Stimulated activated CD8-positive, alpha-beta memory T cell treated with anti-CD3 and anti-CD28 coated beads, Interleukin-2, amount 100 ng/mL, for 1 hour (primary cell): ENCODE measurements around the gene ATOH7.
"Not testable (repeated sequence)": the region's sequence is repeated elsewhere in the genome, so short reads cannot be mapped to it uniquely, and the experiment has no call there.

Experiments used
- DNase-seq, 2 donors: peaks; one replicate each; pipeline ENCODE4 v3.0.0-alpha.2; 2020; ENCODE audit warnings: low read depth in 2 of 2

ATOH7 gene

GRCh38 chr10:68231817-68232251, at the start of gene ATOH7:
TSS of gene ATOH7 (minus strand) at chr10:68232113. CDS start at chr10:68231677, 436 bp downstream.
- no peak for DNase-seq

GRCh38 chr10:68280758-68281157, 48.8 kb upstream of the ATOH7 start:
- no peak for DNase-seq

GRCh38 chr10:68278906-68279753, 47.2 kb upstream of the ATOH7 start:
- not testable (repeated sequence) for DNase-seq

- DNase-seq = not testable (repeated sequence)
These were observed 45.9 kb upstream of the ATOH7 start for GRCh38 chr10:68277814-68278213.

GRCh38 chr10:68276224-68276623, 44.3 kb upstream of the ATOH7 start:
- no peak for DNase-seq

- DNase-seq = no peak
These were observed 43.8 kb upstream of the ATOH7 start for GRCh38 chr10:68275600-68276126.

- DNase-seq = no peak
These were observed 40.9 kb upstream of the ATOH7 start for GRCh38 chr10:68272833-68273232.

- DNase-seq = no peak
These were observed 39.4 kb upstream of the ATOH7 start for GRCh38 chr10:68271196-68271882.

- no peak for DNase-seq
These were observed 37.8 kb upstream of the ATOH7 start for GRCh38 chr10:68269562-68270290.

GRCh38 chr10:68261132-68261856, 29.4 kb upstream of the ATOH7 start:
- DNase-seq = no peak

GRCh38 chr10:68253346-68253745, 21.4 kb upstream of the ATOH7 start:
- DNase-seq = no peak

- no peak for DNase-seq
These were observed 19.9 kb upstream of the ATOH7 start for GRCh38 chr10:68251625-68252495.

- no peak for DNase-seq
These were observed 19.2 kb upstream of the ATOH7 start for GRCh38 chr10:68251151-68251550.

GRCh38 chr10:68249297-68249696, 17.4 kb upstream of the ATOH7 start:
- no peak for DNase-seq

GRCh38 chr10:68247931-68248330, 16.0 kb upstream of the ATOH7 start:
- DNase-seq = no peak

- not testable (repeated sequence) for DNase-seq
These were observed 14.5 kb upstream of the ATOH7 start for GRCh38 chr10:68246397-68246796.

- DNase-seq = no peak
These were observed 10.1 kb upstream of the ATOH7 start for GRCh38 chr10:68242051-68242450.

- DNase-seq = no peak
These were observed 7.8 kb upstream of the ATOH7 start for GRCh38 chr10:68239596-68240150.

- no peak for DNase-seq
These were observed 7.2 kb upstream of the ATOH7 start for GRCh38 chr10:68239069-68239468.

- no peak for DNase-seq
These were observed 6.5 kb upstream of the ATOH7 start for GRCh38 chr10:68238371-68238770.
